GM19023 (cell line): ENCODE data around the gene RELT.

Experiments
- ATAC-seq: cut with Tn5 transposase; IDR thresholded peaks from one replicate; pipeline ENCODE4 v1.9.1; 2021; ENCODE audit warnings: mild to moderate bottlenecking, moderate library complexity; ENCODE audit not compliant: unreplicated experiment

Gene RELT

DNA sequence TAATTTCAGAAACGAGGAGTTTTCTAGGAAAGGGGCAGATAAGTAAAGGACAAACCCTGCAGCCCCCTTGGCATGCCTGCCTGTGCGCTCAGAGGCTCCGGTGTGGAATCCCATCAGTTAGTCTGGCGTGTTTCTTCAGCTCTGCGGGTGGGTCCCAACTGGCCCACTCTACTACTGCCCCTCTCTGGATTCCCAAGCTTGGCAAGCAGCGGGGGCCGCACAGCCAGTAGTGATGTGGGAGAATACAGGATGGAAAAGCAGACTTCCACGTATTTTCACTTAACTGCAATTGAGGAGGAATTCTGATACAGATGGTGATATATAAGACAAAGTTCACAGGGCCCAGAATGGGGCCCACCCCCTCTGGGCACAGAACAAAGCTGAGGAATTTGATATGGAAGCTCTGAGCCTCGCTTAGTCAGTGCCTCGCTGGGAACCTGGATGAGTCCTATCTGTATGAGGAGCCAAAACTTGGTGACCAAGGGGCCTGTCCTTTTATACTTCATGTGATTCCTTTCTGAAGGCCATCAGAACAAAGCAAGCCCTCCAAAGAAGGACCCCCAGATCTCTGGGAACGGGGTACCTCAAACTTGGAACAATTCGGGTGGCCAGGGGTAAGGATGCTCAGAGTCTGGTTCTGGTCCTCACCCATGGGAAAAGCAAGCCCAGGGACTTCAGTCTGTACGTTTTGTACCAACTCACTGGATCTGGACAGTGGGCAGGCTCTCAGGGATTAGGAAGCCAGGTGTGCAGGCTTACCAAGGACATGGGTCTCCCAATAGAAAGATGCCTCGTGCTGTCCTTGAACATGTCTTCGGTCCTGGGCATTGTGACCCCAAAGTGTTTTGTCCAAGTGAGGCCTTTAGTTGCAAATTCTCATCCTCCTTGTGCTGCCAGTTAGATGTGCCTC lies 26.0 kb downstream of the RELT start:
- no peak for ATAC-seq

DNA sequence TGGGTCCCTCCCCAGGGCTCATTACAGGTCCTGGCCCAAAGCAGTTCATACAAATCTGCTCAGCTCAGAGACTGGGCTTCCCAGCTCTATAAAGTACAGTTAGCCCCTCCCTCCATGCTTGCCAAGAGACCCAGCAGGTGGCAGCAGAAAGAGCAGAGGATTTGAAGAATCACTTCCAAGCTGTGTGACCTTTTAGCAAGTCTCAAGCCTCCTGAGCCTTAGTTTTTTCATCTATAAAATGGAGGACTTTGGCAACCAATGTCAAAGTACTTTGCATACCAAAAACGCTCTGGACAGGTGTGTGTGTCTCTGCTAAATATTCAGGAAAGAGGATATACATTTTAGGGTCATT lies 26.6 kb downstream of the RELT start:
- no peak for ATAC-seq

DNA sequence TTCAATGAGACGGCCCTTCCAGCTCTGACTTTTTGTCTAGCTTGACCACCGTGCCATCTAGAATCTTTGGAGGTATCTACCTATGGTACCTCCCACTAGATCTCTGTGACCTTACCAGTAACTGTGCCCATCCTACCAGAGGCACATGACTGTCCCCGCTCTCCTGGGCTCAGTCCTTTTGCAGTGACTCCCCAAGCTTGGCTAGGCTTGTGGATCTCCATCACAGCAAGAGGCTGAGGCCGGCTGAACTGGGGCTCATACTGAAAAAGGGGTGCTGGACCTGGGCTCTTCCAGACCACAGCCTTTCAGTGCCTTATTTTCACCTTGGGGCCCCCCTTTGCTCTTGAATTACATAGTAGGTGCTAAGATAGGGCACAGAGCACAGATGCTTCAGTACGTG lies 27.3 kb downstream of the RELT start:
- no peak for ATAC-seq

DNA sequence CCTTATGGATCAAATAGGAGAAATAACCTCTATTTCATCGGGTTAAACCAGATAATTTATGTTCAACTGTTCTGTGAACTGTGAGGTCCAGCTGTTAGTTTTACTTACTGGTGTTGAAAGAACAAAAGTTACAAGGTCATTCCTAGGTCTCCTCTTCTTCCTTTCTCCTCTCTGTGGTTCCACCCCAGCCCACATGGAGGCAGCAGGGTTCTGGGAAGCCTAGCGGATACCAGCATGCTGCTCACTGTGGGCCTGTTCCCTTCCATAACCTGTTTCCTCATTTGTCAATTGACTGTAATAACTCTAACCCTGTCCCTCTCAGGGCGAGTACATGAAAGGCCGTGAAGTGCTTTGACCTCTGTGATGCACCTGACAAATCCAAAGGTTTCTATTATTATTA lies 27.8 kb downstream of the RELT start:
- no peak for ATAC-seq

DNA sequence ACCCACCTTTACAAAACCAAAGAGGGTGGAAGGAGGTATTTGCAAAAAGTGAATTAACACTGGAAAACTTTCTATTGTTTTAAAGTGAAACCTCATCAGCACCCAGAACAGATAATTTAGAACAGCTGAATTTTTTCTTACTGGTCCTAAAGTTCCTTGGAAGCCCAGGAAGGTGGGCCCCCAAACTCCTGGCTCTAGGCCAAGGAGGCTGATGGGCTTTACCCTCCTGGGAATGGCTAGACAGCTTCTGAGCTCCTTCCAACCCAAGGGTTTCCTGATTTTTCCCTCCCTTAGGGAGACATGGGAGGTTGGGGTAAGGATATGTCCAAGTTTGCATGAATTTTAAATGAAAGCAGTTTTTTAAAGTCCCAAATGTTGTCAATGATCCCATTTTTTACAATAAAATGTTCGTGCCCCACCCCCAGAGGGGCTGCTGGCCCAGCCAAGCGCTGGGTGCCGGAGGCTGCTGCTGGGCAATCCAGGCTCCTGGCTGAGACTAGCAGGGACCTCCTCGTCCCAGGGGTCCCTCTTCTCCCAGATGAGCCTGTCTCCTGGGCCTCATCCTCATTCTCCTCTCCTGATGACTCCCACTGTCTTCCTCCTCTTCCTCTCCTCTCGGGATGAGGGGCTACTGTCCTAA lies 28.4 kb downstream of the RELT start:
- no peak for ATAC-seq

DNA sequence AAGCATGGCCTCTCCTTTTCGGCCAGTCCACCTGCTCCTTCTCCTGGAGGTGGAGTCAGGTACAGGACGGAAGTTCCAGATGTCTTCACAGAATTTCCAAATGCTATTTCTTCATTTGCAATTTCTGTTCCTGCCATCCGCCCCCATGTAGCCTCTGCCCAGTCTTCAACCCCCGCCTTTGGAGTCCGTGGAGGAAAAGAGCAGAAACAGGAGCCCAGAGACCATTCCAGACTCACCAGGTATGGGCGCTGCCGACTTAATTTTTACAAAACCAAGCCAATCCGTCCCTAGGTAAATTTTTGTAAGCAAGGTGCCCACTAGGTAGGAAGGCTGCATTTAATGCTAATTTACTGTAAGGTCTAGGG lies 28.9 kb downstream of the RELT start:
- ATAC-seq = no peak

DNA sequence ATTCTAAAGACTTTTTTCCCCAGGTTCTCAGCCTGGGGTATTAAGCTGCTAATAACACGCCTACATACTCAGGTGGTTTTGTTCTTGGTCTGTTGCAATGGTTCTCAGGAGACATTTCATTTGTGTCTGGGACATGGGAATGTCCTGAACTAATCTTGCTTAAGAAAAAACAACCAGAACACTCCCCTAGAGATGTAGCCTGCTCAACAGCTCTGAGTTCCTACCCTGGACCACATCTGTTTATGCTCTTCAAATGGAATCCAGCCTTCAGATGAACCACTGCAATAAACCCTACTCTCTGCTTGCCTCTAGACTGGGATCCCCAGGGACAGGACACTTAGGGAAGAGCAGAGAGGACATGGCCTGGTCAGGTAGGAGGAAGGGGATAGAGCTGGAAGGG lies 29.9 kb downstream of the RELT start:
- ATAC-seq = no peak

DNA sequence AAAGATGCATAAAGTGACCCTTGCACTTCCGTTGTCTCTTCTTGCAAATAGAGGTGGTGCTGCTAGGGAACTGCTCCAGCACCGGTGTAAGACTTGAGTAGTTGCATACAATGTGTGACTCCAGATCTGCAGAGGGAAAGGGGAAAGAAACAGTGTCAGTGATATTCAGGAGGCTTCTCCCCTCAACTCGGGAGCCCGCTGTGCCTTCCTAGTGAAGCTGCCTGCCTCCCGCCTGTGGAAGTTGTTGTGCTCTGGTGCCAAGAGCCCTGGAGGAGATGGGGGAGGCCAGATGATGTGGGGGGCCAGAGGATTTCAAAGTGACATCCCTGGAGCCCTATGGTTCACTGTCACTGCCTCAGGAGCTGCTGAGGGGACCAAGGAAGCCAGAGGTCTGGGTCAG lies 30.4 kb downstream of the RELT start:
- ATAC-seq = no peak

DNA sequence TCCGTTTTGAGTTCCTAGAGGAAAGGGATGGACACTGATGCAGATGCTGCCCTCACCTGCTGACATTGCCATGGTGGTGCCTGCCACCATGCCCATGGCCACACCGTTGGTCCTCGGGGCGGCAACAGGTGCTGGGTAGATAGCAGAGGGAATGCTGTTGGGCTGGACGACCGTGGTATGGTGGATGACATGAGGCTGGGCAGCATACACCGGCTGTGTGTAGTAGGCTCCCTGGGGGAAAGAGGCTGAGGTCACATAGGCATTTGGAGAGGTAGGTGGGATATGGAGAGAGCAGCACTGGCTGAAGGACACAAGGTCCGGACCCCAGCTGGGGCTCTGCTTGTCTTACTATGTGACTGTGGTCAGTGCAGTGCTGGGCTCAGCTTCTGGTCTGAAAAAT lies 33.2 kb downstream of the RELT start:
- no peak for ATAC-seq

DNA sequence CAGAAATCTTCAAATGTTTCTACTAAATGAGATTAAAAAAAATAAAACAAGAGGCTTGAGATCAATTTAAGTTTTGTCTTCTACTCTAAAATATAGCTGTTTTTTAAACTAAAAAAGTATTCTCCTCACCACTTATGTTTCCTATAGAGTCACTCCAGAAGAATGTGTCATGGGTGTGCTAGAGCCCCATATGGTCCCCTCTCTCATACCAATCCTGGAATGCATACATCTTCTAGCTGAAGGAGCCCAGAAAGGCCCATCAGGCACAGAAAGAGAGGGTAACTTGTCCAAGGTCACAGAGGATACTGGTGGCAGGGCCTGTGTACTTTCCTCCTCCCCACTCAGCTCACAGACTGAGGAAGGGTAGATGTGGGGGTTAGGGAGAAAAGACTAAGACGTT lies 34.4 kb downstream of the RELT start:
- ATAC-seq = no peak

DNA sequence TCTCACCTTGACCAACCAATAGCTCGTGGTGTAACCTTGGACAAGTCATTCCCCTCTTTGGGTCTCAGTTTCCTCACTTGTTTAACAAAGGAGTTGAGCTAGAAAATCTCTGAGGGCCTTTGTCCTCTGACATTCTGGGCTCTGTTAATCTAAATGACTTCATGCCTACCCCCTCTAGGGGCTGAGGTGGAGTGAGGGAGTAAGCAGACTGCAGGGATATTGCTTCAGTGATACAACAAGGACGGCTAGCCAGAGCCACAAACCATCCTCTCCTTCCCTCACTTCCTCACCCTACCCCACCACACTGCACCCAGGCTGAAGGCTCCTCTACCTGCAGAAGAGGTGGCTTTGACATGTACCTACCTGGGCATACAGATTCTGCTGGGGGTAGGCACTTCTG lies 34.8 kb downstream of the RELT start:
- no peak for ATAC-seq

DNA sequence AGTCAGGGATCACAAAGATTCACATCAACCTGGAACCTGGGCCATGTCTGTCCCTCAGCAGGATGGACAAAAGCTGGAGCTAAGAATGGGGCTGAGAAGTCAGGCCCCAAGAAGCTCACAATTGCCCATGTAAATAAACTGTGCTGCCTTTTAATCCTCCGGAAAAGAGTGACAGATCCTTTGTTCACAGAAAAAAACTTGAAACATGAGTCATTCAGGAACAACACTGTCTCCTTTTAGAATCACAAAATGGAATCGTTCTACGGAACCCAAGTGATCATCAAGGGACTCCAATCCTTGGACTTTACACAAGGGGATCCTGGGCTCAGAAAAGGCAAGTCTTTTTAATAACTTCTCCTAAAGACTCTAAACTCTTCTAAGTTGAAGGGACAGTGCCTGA lies 36.1 kb downstream of the RELT start:
- no peak for ATAC-seq

DNA sequence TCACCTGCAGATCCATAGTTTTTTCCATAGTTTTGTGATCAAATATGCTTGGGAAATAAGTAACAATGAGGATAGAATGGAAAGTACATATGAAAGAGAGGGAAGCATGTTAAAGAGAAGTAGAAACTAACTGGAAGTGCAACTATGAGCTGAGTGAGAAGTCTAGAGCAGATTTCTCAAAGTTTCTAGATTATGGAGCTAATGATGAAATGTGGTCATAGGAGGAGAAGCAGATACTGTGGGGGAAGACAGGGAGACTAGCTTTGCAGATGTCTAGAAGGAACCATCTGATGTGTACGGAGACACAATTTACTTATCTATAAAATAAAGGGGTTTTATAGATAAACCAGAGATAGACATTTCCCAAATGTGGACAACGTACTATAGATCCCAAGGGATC lies 37.1 kb downstream of the RELT start:
- no peak for ATAC-seq

DNA sequence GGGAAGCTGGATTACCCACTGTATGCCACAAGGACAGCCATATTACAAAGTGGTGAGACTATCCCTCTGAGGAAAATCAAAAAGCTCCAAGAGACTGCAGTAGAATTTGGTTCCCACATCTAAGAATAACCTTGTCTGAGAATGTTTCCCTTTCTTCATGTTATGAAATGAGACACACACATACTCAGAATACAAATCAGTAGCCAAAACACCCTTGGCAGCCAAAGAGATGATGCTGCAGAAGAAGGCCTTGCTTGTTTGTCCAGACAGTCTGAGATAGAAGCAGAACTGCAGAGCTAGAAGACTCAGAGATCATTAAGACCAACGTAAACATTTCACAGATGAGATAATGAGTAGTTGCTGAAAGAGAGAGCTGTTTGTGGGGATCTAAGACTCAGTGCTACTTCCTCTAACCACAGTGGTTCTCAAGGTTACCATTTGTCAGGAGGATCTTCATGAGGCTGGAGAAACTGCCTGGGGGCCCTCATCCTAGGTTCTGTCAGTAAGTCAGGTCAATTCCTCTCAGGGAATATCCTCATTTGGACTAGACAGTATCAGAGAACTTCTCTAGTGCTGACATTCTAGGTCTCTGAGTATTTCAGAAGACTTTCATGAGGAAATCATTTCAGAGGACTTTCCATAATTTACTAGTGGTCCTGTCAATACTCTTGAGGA lies 38.9 kb downstream of the RELT start:
- ATAC-seq = no peak

DNA sequence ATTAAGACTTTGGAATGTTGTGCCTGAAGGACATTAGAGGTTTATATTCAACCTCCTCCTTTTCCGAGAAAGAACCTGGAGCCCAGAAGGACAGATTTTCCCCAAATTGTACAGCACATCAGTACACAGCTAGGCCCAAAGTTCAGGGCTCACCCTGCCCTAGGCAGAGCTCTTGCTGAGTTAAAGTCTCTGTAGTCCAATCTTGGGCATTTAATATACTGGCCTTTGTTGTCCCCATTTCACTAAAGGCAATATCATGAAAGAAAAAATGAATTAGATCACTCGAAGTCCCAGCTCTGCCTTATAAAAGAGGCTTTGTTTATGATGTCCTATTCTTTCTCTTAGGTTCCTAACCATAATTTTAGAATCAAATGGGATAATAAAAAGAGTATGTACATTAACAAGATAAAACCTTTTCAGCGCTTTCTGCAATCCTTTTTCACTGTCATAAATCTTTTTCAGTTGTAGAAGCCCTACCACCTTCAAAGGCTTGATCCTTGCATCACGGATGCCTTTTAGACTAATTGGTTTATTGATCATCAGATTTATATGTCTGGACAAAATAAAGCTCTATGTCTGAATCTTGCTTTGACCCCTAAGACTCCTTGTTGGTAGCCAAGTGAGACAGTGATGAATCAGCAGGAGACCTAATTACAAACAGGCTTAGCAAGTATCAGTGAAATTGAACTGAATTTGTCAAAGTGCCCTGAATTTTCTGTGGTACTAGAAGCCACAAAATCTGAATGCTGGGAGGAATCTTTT lies 39.8 kb downstream of the RELT start:
- ATAC-seq = no peak

DNA sequence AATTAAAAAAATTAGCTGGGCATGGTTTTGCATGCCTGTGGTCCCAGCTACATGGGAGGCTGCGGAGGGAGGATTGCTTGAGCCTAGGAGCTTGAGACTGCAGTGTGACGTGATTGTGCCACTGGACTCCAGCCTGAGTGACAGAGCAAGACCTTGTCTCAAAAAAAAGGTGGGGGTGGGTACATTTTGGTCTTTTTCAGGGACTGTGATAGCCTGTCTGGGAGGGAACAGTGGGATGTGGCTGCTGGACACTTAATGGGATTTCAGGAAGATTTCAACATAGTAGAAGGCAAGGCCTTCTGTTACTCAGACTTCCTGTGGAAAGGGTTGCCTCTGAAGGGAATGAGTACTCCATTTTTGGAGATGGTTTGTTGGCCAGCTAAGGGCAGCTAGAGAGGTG lies 40.6 kb downstream of the RELT start:
- ATAC-seq = no peak

DNA sequence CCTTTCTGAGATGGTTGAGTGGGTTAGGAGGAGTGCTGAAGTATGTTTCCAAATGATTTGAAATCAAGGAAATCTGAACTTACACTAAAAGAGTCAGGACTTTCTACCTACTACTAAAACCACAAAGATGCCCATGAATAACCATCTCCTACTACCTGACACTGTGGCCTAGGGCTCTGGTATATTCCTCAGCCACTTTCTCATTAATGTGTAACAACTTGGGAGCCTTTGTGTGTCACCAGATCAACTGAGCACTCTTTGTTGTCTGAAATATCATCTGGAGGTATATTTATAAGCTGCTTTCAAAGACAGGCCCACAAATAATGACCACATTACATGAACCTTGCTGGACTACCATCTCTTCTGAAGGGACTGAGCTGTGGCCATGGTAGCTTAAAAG lies 43.9 kb downstream of the RELT start:
- ATAC-seq = no peak

DNA sequence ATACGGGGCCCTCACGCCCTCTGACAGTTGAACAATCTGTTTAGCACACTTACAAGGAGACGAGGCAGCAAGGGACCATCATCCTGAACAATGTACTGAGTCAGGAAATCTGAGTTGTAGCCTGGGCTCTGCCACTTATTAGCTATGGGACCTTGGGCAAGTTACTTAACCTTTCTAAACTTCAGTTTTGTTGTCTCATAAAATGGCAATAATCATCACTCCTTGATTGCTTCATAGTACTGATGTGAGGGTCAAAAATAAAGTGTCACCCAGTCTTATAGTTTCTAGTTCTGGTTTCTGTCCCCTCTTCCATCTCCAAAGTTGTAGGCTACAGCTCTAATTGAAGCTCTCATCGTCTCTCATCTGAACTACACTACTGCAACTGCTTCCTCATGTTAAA lies 46.7 kb downstream of the RELT start:
- no peak for ATAC-seq

DNA sequence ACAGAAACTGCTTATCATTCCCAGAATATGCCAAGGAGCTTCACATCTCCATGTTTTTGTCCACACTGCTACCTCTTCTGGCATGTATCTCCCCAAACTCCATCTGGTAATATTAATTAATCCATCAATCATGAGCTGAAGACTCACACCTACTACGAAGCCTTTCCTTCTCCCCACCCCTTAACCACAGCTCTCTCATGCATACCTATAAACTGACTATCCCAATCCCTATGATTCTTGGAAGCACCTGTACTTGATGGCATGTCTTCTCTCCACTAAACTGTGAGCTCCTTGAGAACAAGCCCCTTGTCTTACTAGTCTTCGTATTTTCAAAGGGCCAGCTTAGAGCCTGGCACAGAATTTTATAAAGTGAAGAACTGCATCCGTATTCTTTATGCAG lies 47.3 kb downstream of the RELT start:
- ATAC-seq = no peak

DNA sequence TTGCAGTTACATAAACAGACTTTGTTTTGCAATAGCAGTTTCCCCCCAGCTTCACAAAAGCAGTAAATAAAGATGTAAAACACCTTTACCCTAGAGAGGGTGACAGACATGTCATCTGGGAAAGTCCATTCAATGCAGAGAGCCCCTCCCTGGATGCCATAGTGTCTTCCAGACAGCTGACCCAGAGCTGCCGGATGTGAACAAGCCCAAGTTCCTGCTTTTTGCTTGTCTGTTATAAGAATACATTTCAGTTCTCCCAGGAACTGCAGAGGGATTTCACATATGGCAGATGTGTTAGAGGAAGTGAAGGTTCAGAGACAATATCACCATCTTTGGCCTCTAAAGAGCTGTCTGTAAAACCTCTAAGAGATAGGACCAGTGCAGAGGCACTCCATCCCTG lies 48.9 kb downstream of the RELT start:
- ATAC-seq = no peak

DNA sequence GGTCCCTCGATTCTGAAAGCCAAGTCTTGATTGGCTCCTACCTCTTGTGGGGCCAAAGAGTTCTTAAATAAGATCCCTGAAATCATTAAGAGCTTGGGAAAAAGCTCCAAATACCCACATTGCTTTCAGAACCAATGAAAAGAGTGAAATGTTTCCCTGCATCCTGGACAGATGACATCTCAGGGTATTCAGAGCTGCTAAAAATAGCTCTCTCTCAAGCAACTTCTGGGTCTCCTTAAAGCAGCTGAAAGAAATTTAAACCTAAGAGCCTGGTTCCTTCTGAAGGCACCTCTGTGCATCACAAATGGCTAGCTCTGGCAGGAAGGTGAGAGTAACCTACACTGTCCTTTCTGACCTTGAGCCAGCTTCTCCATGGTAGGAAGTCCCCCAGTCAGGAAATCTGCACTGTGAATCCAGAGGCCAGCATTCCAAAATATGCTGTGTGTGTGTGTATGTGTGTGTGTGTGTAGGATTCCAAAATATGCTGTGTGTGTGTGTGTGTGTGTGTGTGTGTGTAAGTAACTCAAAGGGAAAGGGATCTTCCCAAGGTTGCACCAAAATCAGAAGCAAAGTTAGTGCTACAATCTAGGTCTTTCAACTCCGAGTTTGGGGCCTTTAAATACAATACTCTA lies 50.1 kb downstream of the RELT start:
- ATAC-seq = no peak
